Naive thymus-derived CD4-positive, alpha-beta T cell (primary cell): ENCODE results near the gene HOXA9. TPM values are rescaled to one million over a fixed set of nuclear protein-coding genes. Genes with fewer than 3 reads are reported as not detected.
A peak's percentile ranks its signal among the peaks of the same experiment; 100 is the strongest.

ENCODE experiments used
- ATAC-seq: fragments of 150-1000 bp; cut with Tn5 transposase; 2 replicates; pipeline ENCODE4 v1.10.0; 2021; ENCODE audit warnings: mild to moderate bottlenecking, moderate library complexity
- CTCF ChIA-PET: fragments of 350-600 bp; sonication (Branson Sonifier 250); formaldehyde crosslinking; loops from one replicate; lab custom pipeline; 2021; ENCODE audit warnings: antibody characterized with exemption; lab: Charles Lee
- POLR2A ChIA-PET: fragments of 350-600 bp; sonication (Branson Sonifier 250); formaldehyde crosslinking; loops from one replicate; lab custom pipeline; 2021; ENCODE audit warnings: antibody characterized with exemption, inconsistent platforms; lab: Charles Lee
- DNase-seq, 9 donors: peaks; one replicate each; pipeline versions ENCODE4 v3.0.0 to v3.0.0-alpha.2; 2020 to 2022; ENCODE audit warnings: mixed read lengths in 1 of 9
- H3K27ac ChIP-seq: one replicate; pipeline ENCODE4 v1.7.0; 2013; ENCODE audit warnings: mild to moderate bottlenecking, low read depth, low read length, moderate library complexity
- H3K27me3 ChIP-seq, 2 donors: one replicate each; pipeline ENCODE4 v1.7.0; 2013; ENCODE audit warnings: low read length in 2 of 2, mild to moderate bottlenecking in 2 of 2, moderate library complexity in 2 of 2; ENCODE audit not compliant: control insufficient read depth in 2 of 2, insufficient read depth in 2 of 2
- H3K36me3 ChIP-seq, 3 experiments: 1 replicate in 2 of 3; 2 replicates in 1 of 3; pipeline ENCODE4 v1.7.0; 2013; ENCODE audit warnings: low read length in 3 of 3, mild to moderate bottlenecking in 3 of 3, moderate library complexity in 1 of 3; ENCODE audit not compliant: insufficient read depth in 3 of 3, control insufficient read depth in 2 of 3
- H3K4me1 ChIP-seq, 2 donors: one replicate each; pipeline ENCODE4 v1.7.0; 2013; ENCODE audit warnings: low read length in 2 of 2, mild to moderate bottlenecking in 2 of 2, moderate library complexity in 1 of 2; ENCODE audit not compliant: control insufficient read depth in 2 of 2, insufficient read depth in 2 of 2
- H3K4me3 ChIP-seq: 2 replicates; pipeline ENCODE4 v1.7.0; 2013; ENCODE audit warnings: mild to moderate bottlenecking, low read length
- H3K9me3 ChIP-seq, 3 experiments: 1 replicate in 2 of 3; 2 replicates in 1 of 3; pipeline ENCODE4 v1.7.0; 2013; ENCODE audit warnings: low read length in 3 of 3; ENCODE audit not compliant: control insufficient read depth in 2 of 3
- H3K27ac Mint-ChIP-seq, 9 donors: one replicate each; pipeline ENCODE4 v1.8.0; 2020 to 2022; ENCODE audit warnings: mixed read lengths in 9 of 9, mild to moderate bottlenecking in 8 of 9, moderate library complexity in 5 of 9, inconsistent platforms in 2 of 9
- H3K27me3 Mint-ChIP-seq, 5 donors: one replicate each; pipeline ENCODE4 v1.8.0; 2021 to 2022; ENCODE audit warnings: mixed read lengths in 5 of 5, mild to moderate bottlenecking in 1 of 5
- H3K36me3 Mint-ChIP-seq, 5 donors: one replicate each; pipeline ENCODE4 v1.8.0; 2020 to 2022; ENCODE audit warnings: mixed read lengths in 5 of 5, mild to moderate bottlenecking in 3 of 5, inconsistent platforms in 1 of 5
- H3K4me1 Mint-ChIP-seq, 7 donors: one replicate each; pipeline ENCODE4 v1.8.0; 2020 to 2022; ENCODE audit warnings: mixed read lengths in 7 of 7, mild to moderate bottlenecking in 3 of 7, inconsistent platforms in 1 of 7
- H3K4me3 Mint-ChIP-seq, 10 donors: one replicate each; pipeline ENCODE4 v1.8.0; 2020 to 2022; ENCODE audit warnings: mild to moderate bottlenecking in 10 of 10, mixed read lengths in 10 of 10, moderate library complexity in 6 of 10, inconsistent platforms in 2 of 10
- H3K9me3 Mint-ChIP-seq, 11 donors: one replicate each; pipeline ENCODE4 v1.8.0; 2020 to 2022; ENCODE audit warnings: mixed read lengths in 11 of 11, mild to moderate bottlenecking in 4 of 11, inconsistent platforms in 1 of 11, moderate library complexity in 1 of 11
- intact Hi-C, 2 donors: fragments of 100-400 bp; cut with micrococcal nuclease; formaldehyde crosslinking; loops; one replicate each; pipeline ENCODE4 v1.15.1; 2023
- polyA plus RNA-seq, 2 donors: library from polyadenylated mRNA; unstranded; fragments of 300-500 nt; fragmentation: Illumina TruSeq; gene quantifications; one replicate each; pipeline ENCODE4 v1.2.3, GENCODE V29; 2021
- total RNA-seq, 6 experiments: library from RNA in 5 of 6; stranded (reverse) in 5 of 6; gene quantifications; 1 replicate in 5 of 6; 2 replicates in 1 of 6; pipeline ENCODE4 v1.2.3 and lab custom pipeline; 2021 to 2026

HOXA9 gene
- total and polyA plus RNA-seq, 7 experiments from 2014 or later = 0.70 to 1.7 TPM; not detected in 5

DNA sequence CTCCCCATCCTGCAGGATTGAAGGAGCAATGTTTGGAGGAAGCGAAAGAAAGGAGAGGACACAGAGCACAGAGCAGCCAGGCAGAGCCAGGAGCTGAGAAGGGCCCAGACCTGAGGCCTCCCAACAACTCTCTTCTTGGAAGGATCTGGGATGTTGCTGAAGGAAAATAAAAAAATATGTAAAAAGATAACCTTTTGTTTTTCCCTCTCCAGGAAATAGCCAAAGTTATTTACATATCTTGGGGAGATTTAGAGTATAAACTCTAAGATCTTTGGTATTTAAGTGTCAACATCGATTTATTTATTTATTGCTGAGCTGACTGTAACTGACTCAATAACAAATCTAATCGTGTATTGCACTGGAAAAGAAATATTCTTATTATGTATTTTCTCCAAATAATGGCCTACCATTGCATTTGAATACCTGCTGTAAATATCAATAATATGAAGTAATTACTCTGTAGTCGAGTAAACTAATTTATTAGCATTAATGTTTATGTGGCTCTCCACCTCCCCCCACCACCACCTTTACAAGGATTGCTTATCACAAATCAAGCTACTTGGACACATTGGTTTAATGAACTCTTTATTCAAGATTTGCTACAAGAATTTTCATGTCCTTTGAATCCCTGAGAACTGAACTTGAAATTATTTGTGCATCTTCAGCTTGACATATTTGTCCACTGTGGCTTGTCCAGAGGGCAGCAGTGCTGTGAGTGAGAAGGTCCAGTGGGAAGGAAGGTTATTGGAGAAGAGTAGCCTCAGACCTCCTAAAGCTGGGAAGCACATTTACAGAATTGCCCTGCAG, 21.5 kb upstream of the HOXA9 start:
- Mint-ChIP-seq H3K27ac (peak overlapping the region in 3 of 9 donors; percentile 68 to 83 (median 73)), H3K27me3 (peaks cover 84 to 97% (median 88%) of the 10 kb centered on the region in 5 donors), H3K4me3 (peak overlapping the region in 7 of 10 donors; percentile 25 to 92 (median 80)), H3K36me3 (peaks cover 0 to 4% (median 0%) of the 10 kb centered on the region in 5 donors), H3K9me3 (peaks cover 0 to 15% (median 0%) of the 10 kb centered on the region in 11 donors), H3K4me1 (peaks cover 27 to 67% (median 52%) of the 10 kb centered on the region in 7 donors)
- CTCF ChIA-PET = interaction anchor here (0.7 to 1.7 kb wide), 6 partner anchors 10 to 1094 kb away, joined by 3 to 8 read pairs (median 3); no protein-coding TSS in a partner anchor
- Histone ChIP-seq H3K9me3 (no peaks in the 10 kb centered on the region), H3K36me3 (no peaks in the 10 kb centered on the region), H3K27me3 (peaks cover 45 to 85% of the 10 kb centered on the region in 2 donors), H3K4me3 (no peak overlapping the region), H3K27ac (no peak overlapping the region), H3K4me1 (peaks cover 40 to 54% of the 10 kb centered on the region in 2 donors)
- POLR2A ChIA-PET = interaction anchor here (1.0 to 1.9 kb wide), 3 partner anchors 18 to 26 kb away, joined by 3 to 4 read pairs (median 4); no protein-coding TSS in a partner anchor
- ATAC-seq (no peak), DNase-seq (peak in 1 of 9 donors; percentile 3)
- intact Hi-C loops = loop anchor here (5.0 kb wide), 3 partner anchors 35 to 1325 kb away; partner anchors contain the start of genes HOXA3 (in 2 of the 2) and HIBADH (in 1 of the 2)

GRCh38 chr7:27185854-27186667, 20.7 kb upstream of the HOXA9 start:
- ATAC-seq = no peak
- peaks cover 84 to 97% (median 85%) of the 10 kb centered on the region in 5 donors for H3K27me3 Mint-ChIP-seq
- POLR2A ChIA-PET = interaction anchor here (1.0 to 1.9 kb wide), 3 partner anchors 17 to 25 kb away, joined by 3 to 4 read pairs (median 4); no protein-coding TSS in a partner anchor
- H3K36me3 Mint-ChIP-seq = peaks cover 0 to 4% (median 0%) of the 10 kb centered on the region in 5 donors
- intact Hi-C loops = loop anchor here (2.0 to 5.0 kb wide), 6 partner anchors 15 to 1324 kb away; partner anchors contain the start of genes HOXA3 (in 2 of the 2), HIBADH (in 1 of the 2) and HOXA13 (in 1 of the 2)
- peak overlapping the region; percentile 22 to 85 (median 71) for H3K27ac Mint-ChIP-seq
- DNase-seq = peak in 1 of 9 donors; percentile 11
- peaks cover 0 to 15% (median 0%) of the 10 kb centered on the region in 11 donors for H3K9me3 Mint-ChIP-seq
- peak overlapping the region; percentile 64 to 87 (median 79) for H3K4me3 Mint-ChIP-seq
- H3K4me1 Mint-ChIP-seq = peaks cover 27 to 67% (median 51%) of the 10 kb centered on the region in 7 donors
- Histone ChIP-seq H3K9me3 (no peaks in the 10 kb centered on the region), H3K36me3 (no peaks in the 10 kb centered on the region), H3K27me3 (peaks cover 45 to 82% of the 10 kb centered on the region in 2 donors), H3K4me3 (no peak overlapping the region), H3K4me1 (peaks cover 40 to 50% of the 10 kb centered on the region in 2 donors), H3K27ac (no peak overlapping the region)
- CTCF ChIA-PET = interaction anchor here (0.9 to 1.7 kb wide), 3 partner anchors 9 to 1093 kb away, joined by 3 to 8 read pairs (median 3); no protein-coding TSS in a partner anchor

- Histone ChIP-seq H3K27me3 (peaks cover 45 to 87% of the 10 kb centered on the region in 2 donors), H3K4me3 (peak within 1 kb of the TSS; percentile 39), H3K9me3 (no peaks in the 10 kb centered on the region), H3K4me1 (peaks cover 40 to 50% of the 10 kb centered on the region in 2 donors), H3K27ac (no peak within 1 kb of the TSS), H3K36me3 (no peaks in the 10 kb centered on the region)
- ATAC-seq = peak; percentile 14
- Mint-ChIP-seq H3K27ac (peak within 1 kb of the TSS; percentile 22 to 85 (median 73)), H3K9me3 (peaks cover 0 to 14% (median 0%) of the 10 kb centered on the region in 11 donors), H3K4me1 (peaks cover 29 to 65% (median 51%) of the 10 kb centered on the region in 7 donors), H3K36me3 (peaks cover 0 to 4% (median 0%) of the 10 kb centered on the region in 5 donors), H3K4me3 (peak within 1 kb of the TSS; percentile 71 to 87 (median 79)), H3K27me3 (peaks cover 80 to 95% (median 81%) of the 10 kb centered on the region in 5 donors)
- intact Hi-C loops = loop anchor here (2.0 to 5.0 kb wide), 6 partner anchors 14 to 1323 kb away; partner anchors contain the start of genes HOXA3 (in 2 of the 2), HIBADH (in 1 of the 2) and HOXA13 (in 1 of the 2)
- peak in 2 of 9 donors; percentile 8 to 21 for DNase-seq
- POLR2A ChIA-PET = interaction anchor here (1.1 to 1.9 kb wide), 3 partner anchors 17 to 25 kb away, joined by 3 to 5 read pairs (median 4); no protein-coding TSS in a partner anchor
- CTCF ChIA-PET = interaction anchor here (1.0 kb wide), 1 partner anchor 35 kb away, joined by 3 read pairs; no protein-coding TSS in a partner anchor
Observed at GRCh38 chr7:27185013-27185853, 19.9 kb upstream of the HOXA9 start, which contains the start of gene HOXA11. Gene HOXA11, minus strand, starts transcription at chr7:27185232. Its CDS starts 88 bp downstream, at chr7:27185144.

- Histone ChIP-seq H3K27me3 (peaks cover 47 to 89% of the 10 kb centered on the region in 2 donors), H3K27ac (no peak overlapping the region), H3K9me3 (no peaks in the 10 kb centered on the region), H3K4me3 (peak overlapping the region; percentile 39), H3K4me1 (peaks cover 40 to 52% of the 10 kb centered on the region in 2 donors), H3K36me3 (no peaks in the 10 kb centered on the region)
- H3K4me3 Mint-ChIP-seq = peak overlapping the region; percentile 69 to 87 (median 79)
- ATAC-seq (peak; percentile 22), DNase-seq (peak in 2 of 9 donors; percentile 36 to 38)
- POLR2A ChIA-PET = interaction anchor here (1.4 kb wide), 1 partner anchor 16 kb away, joined by 5 read pairs; no protein-coding TSS in a partner anchor
- peaks cover 29 to 62% (median 51%) of the 10 kb centered on the region in 7 donors for H3K4me1 Mint-ChIP-seq
- intact Hi-C loops = loop anchor here (1.0 to 5.0 kb wide), 7 partner anchors 10 to 1322 kb away; partner anchors contain the start of genes HOXA3 (in 2 of the 2), HIBADH (in 1 of the 2), HOXA10 (in 1 of the 2) and HOXA13 (in 1 of the 2)
- peaks cover 0 to 14% (median 0%) of the 10 kb centered on the region in 11 donors for H3K9me3 Mint-ChIP-seq
- H3K27ac Mint-ChIP-seq = peak overlapping the region in 7 of 9 donors; percentile 43 to 84 (median 73)
- H3K27me3 Mint-ChIP-seq = peaks cover 78 to 92% (median 81%) of the 10 kb centered on the region in 5 donors
- H3K36me3 Mint-ChIP-seq = no peaks in the 10 kb centered on the region
- CTCF ChIA-PET = interaction anchor here (1.1 kb wide), 1 partner anchor 505 kb away, joined by 3 read pairs; no protein-coding TSS in a partner anchor
Observed at GRCh38 chr7:27184337-27185012, 19.1 kb upstream of the HOXA9 start.
